ENCODE data around the gene HEATR5A.

GRCh38 chr14:31291210-31291609 is 129.1 kb downstream of the HEATR5A start:
- TF ChIP-seq, protein P1, sequence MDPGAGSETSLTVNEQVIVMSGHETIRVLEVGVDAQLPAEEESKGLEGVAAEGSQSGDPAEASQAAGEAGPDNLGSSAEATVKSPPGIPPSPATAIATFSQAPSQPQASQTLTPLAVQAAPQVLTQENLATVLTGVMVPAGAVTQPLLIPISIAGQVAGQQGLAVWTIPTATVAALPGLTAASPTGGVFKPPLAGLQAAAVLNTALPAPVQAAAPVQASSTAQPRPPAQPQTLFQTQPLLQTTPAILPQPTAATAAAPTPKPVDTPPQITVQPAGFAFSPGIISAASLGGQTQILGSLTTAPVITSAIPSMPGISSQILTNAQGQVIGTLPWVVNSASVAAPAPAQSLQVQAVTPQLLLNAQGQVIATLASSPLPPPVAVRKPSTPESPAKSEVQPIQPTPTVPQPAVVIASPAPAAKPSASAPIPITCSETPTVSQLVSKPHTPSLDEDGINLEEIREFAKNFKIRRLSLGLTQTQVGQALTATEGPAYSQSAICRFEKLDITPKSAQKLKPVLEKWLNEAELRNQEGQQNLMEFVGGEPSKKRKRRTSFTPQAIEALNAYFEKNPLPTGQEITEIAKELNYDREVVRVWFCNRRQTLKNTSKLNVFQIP (CRISPR knock-in tag; IDR thresholded peaks at IDR 0.05; ENCODE audit: borderline replicate concordance, low read depth), result no peak
- TF ChIP-seq CREB5 (CRISPR knock-in tag; IDR thresholded peaks at IDR 0.05; ENCODE audit: low read depth), result no peak
- TF ChIP-seq, protein P2, sequence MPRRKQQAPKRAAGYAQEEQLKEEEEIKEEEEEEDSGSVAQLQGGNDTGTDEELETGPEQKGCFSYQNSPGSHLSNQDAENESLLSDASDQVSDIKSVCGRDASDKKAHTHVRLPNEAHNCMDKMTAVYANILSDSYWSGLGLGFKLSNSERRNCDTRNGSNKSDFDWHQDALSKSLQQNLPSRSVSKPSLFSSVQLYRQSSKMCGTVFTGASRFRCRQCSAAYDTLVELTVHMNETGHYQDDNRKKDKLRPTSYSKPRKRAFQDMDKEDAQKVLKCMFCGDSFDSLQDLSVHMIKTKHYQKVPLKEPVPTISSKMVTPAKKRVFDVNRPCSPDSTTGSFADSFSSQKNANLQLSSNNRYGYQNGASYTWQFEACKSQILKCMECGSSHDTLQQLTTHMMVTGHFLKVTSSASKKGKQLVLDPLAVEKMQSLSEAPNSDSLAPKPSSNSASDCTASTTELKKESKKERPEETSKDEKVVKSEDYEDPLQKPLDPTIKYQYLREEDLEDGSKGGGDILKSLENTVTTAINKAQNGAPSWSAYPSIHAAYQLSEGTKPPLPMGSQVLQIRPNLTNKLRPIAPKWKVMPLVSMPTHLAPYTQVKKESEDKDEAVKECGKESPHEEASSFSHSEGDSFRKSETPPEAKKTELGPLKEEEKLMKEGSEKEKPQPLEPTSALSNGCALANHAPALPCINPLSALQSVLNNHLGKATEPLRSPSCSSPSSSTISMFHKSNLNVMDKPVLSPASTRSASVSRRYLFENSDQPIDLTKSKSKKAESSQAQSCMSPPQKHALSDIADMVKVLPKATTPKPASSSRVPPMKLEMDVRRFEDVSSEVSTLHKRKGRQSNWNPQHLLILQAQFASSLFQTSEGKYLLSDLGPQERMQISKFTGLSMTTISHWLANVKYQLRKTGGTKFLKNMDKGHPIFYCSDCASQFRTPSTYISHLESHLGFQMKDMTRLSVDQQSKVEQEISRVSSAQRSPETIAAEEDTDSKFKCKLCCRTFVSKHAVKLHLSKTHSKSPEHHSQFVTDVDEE (CRISPR knock-in tag; IDR thresholded peaks at IDR 0.05), result no peak
- TF ChIP-seq ZFP30 (CRISPR knock-in tag; IDR thresholded peaks at IDR 0.05), result no peak
- no peak for TF ChIP-seq ARNTL (CRISPR knock-in tag; IDR thresholded peaks at IDR 0.05; ENCODE audit: borderline replicate concordance, low read depth)
- no peak for TF ChIP-seq ESRRG (CRISPR knock-in tag; IDR thresholded peaks at IDR 0.05)
- TF ChIP-seq PPARA (CRISPR knock-in tag; IDR thresholded peaks at IDR 0.05; ENCODE audit: borderline replicate concordance), result no peak
- TF ChIP-seq RARB (CRISPR knock-in tag; IDR thresholded peaks at IDR 0.05), result no peak
- TF ChIP-seq ZFP3 (CRISPR knock-in tag; IDR thresholded peaks at IDR 0.05), result no peak
- TF ChIP-seq ZNF8 (CRISPR knock-in tag; IDR thresholded peaks at IDR 0.05), result no peak
- TF ChIP-seq PATZ1 (CRISPR knock-in tag; IDR thresholded peaks at IDR 0.05; ENCODE audit: borderline replicate concordance), result no peak

All from SK-N-SH treated with all-trans-retinoic acid at 6 μM for 48 hours (cell line).